ENCODE measurements around the gene COBL. TPM values are rescaled to one million over a fixed set of nuclear protein-coding genes. Genes with fewer than 3 reads are reported as not detected.

COBL gene
- polyA plus RNA-seq, 3 donors, result not detected

DNA sequence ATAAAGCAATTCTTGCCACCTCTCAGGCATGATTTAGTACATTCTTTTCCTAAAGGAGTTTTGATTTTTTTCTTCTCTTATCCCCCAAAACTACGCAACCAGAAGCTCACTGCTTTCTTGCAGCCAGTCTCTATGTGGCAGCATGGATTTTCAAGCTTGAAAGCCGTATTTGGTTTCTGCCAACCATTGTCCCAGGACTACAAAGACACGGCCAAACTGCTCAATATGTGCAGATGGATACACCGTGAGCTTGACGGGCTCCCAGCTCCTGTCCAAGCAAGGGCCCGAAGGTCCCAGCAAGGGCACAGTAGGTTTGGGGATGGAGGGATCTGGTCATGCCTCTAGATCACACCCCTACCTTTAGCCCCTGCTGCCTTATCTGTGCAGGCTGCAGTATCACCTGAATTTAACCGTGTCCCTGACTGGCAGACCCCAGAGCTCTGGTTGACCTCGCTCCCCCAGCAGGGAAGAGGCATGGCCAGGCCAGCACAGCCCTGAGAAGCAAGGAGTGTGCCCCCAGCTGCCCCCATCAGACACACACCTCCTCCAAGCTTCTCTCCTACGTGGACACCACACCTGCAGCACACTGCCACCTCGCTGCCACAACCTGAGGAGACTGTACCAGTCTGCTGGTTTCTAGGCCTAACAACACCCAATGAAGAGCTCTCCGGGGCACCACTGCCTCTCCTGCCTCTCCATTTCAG lies 86.8 kb downstream of the COBL start:
- H3K27ac ChIP-seq (ENCODE audit: low read depth in 1 of 2, low read length in 2 of 2), result no peak overlapping the region
- no peak overlapping the region for H3K4me3 ChIP-seq (replicated peaks in 1 of 3; ENCODE audit: low read depth in 2 of 3, low read length in 3 of 3)
- intact Hi-C loops (cut with micrococcal nuclease), result no loop called here
- H3K36me3 ChIP-seq (replicated peaks in 1 of 2; ENCODE audit: control insufficient read depth in 1 of 2, insufficient read depth in 2 of 2, low read length in 2 of 2), result no peaks in the 10 kb centered on the region
- no peak overlapping the region for H3K9ac ChIP-seq (ENCODE audit: insufficient read depth, low read length, poor library complexity, severe bottlenecking)
- Mint-ChIP-seq H3K4me1 (no peaks in the 10 kb centered on the region), H3K9me3 (peaks cover 0 to 3% (median 0%) of the 10 kb centered on the region in 7 donors), H3K27me3 (ENCODE audit: low read depth in 3 of 3) (peaks cover 2 to 7% (median 5%) of the 10 kb centered on the region in 3 donors), H3K36me3 (no peaks in the 10 kb centered on the region), H3K4me3 (no peak overlapping the region), H3K27ac (no peak overlapping the region)
- WGBS (ENCODE audit: insufficient coverage), result 96% methylated on average over 7 of the region's 11 CpGs
- no peak overlapping the region for H2AFZ ChIP-seq (ENCODE audit: insufficient read depth, low read depth, low read length, poor library complexity, severe bottlenecking)
- H4K20me1 ChIP-seq (ENCODE audit: insufficient read depth, low read length), result no peaks in the 10 kb centered on the region
- H3K9me3 ChIP-seq (replicated peaks in 1 of 2; ENCODE audit: control insufficient read depth in 1 of 2, insufficient read depth in 1 of 2, low read length in 2 of 2), result no peaks in the 10 kb centered on the region
- no peak for DNase-seq
- H3K4me1 ChIP-seq (ENCODE audit: control insufficient read depth in 1 of 2, insufficient read depth in 2 of 2, low read length in 2 of 2), result no peaks in the 10 kb centered on the region
- H3K4me2 ChIP-seq (replicated peaks; ENCODE audit: extremely low read depth, low read length, poor library complexity, severe bottlenecking), result no peak overlapping the region
- H3K79me2 ChIP-seq (ENCODE audit: insufficient read depth, low read length), result no peaks in the 10 kb centered on the region
- TF ChIP-seq, protein P1, sequence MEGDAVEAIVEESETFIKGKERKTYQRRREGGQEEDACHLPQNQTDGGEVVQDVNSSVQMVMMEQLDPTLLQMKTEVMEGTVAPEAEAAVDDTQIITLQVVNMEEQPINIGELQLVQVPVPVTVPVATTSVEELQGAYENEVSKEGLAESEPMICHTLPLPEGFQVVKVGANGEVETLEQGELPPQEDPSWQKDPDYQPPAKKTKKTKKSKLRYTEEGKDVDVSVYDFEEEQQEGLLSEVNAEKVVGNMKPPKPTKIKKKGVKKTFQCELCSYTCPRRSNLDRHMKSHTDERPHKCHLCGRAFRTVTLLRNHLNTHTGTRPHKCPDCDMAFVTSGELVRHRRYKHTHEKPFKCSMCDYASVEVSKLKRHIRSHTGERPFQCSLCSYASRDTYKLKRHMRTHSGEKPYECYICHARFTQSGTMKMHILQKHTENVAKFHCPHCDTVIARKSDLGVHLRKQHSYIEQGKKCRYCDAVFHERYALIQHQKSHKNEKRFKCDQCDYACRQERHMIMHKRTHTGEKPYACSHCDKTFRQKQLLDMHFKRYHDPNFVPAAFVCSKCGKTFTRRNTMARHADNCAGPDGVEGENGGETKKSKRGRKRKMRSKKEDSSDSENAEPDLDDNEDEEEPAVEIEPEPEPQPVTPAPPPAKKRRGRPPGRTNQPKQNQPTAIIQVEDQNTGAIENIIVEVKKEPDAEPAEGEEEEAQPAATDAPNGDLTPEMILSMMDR (IDR thresholded peaks at IDR 0.05), result no peak
- H3K27me3 ChIP-seq (ENCODE audit: control insufficient read depth in 2 of 2, insufficient read depth in 2 of 2, low read length in 2 of 2), result no peaks in the 10 kb centered on the region

DNA sequence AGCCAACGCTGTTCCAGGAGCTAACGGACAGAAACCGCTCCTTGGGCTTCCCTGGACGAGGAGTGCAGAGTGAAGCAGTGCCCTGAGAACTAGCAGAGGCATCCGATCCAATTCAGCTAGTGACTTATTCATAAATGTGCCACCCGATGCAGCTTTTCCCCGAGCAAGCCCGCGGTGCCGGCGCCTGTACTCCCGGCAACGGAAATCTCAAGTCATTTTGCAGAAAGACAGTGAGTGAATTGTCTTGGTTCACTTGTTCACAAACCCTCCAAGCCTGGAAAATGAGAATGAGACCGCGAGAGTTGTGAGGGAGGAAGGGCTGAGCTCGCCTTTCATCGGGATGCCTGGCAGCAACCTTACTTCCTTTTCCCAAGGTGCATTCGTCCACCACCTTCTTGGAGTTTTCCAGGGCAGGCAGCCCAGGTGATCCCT lies 87.5 kb downstream of the COBL start:
- no peak overlapping the region for H3K4me2 ChIP-seq (replicated peaks; ENCODE audit: extremely low read depth, low read length, poor library complexity, severe bottlenecking)
- Mint-ChIP-seq H3K27me3 (ENCODE audit: low read depth in 3 of 3) (peaks cover 2 to 7% (median 5%) of the 10 kb centered on the region in 3 donors), H3K36me3 (no peaks in the 10 kb centered on the region), H3K4me3 (no peak overlapping the region), H3K9me3 (peaks cover 0 to 3% (median 0%) of the 10 kb centered on the region in 7 donors), H3K27ac (no peak overlapping the region), H3K4me1 (no peaks in the 10 kb centered on the region)
- H3K36me3 ChIP-seq (replicated peaks in 1 of 2; ENCODE audit: control insufficient read depth in 1 of 2, insufficient read depth in 2 of 2, low read length in 2 of 2), result no peaks in the 10 kb centered on the region
- intact Hi-C loops (cut with micrococcal nuclease), result no loop called here
- no peak overlapping the region for H3K27ac ChIP-seq (ENCODE audit: low read depth in 1 of 2, low read length in 2 of 2)
- H4K20me1 ChIP-seq (ENCODE audit: insufficient read depth, low read length), result no peaks in the 10 kb centered on the region
- no peak overlapping the region for H2AFZ ChIP-seq (ENCODE audit: insufficient read depth, low read depth, low read length, poor library complexity, severe bottlenecking)
- no peaks in the 10 kb centered on the region for H3K4me1 ChIP-seq (ENCODE audit: control insufficient read depth in 1 of 2, insufficient read depth in 2 of 2, low read length in 2 of 2)
- TF ChIP-seq, protein P1 (IDR thresholded peaks at IDR 0.05), result no peak
- no peak overlapping the region for H3K4me3 ChIP-seq (replicated peaks in 1 of 3; ENCODE audit: low read depth in 2 of 3, low read length in 3 of 3)
- no peaks in the 10 kb centered on the region for H3K79me2 ChIP-seq (ENCODE audit: insufficient read depth, low read length)
- no peak overlapping the region for H3K9ac ChIP-seq (ENCODE audit: insufficient read depth, low read length, poor library complexity, severe bottlenecking)
- no peak for DNase-seq
- 80% methylated on average over 15 of the region's 18 CpGs for WGBS (ENCODE audit: insufficient coverage)
- H3K27me3 ChIP-seq (ENCODE audit: control insufficient read depth in 2 of 2, insufficient read depth in 2 of 2, low read length in 2 of 2), result no peaks in the 10 kb centered on the region
- H3K9me3 ChIP-seq (replicated peaks in 1 of 2; ENCODE audit: control insufficient read depth in 1 of 2, insufficient read depth in 1 of 2, low read length in 2 of 2), result no peaks in the 10 kb centered on the region

Measured in CD14-positive monocyte (primary cell).